Natural killer cell (primary cell): ENCODE data around the gene GNB3. TPM values are rescaled to one million over a fixed set of nuclear protein-coding genes. Genes with fewer than 3 reads are reported as not detected.
A peak's percentile ranks its signal among the peaks of the same experiment; 100 is the strongest.

Experiments
- ATAC-seq, 3 donors: fragments of 150-1000 bp in 2 of 3; fragments of 200-7000 bp in 1 of 3; cut with Tn5 transposase; 1 replicate in 1 of 3; 2 replicates in 2 of 3; pipeline ENCODE4 v1.10.0; 2021; ENCODE audit warnings: mild to moderate bottlenecking in 2 of 3, moderate library complexity in 2 of 3
- DNase-seq, 2 donors: peaks; one replicate each; pipeline versions ENCODE4 v3.0.0 to v3.0.0-alpha.2; 2013 to 2021; ENCODE audit warnings: mixed read lengths in 1 of 2
- H3K27ac ChIP-seq: one replicate; pipeline ENCODE4 v1.5.1; 2013; ENCODE audit warnings: mild to moderate bottlenecking, low read length
- H3K27me3 ChIP-seq: one replicate; pipeline ENCODE4 v1.6.1; 2013; ENCODE audit warnings: low read length; ENCODE audit not compliant: control insufficient read depth, insufficient read depth
- H3K36me3 ChIP-seq: one replicate; pipeline ENCODE4 v1.6.1; 2013; ENCODE audit warnings: low read length; ENCODE audit not compliant: control insufficient read depth, insufficient read depth
- H3K4me1 ChIP-seq: one replicate; pipeline ENCODE4 v1.6.1; 2013; ENCODE audit warnings: low read length; ENCODE audit not compliant: control insufficient read depth, insufficient read depth
- H3K4me3 ChIP-seq: one replicate; pipeline ENCODE4 v1.5.1; 2013; ENCODE audit warnings: low read length
- H3K9me3 ChIP-seq: one replicate; pipeline ENCODE4 v1.6.1; 2013; ENCODE audit warnings: low read length; ENCODE audit not compliant: control insufficient read depth, insufficient read depth
- H3K27ac Mint-ChIP-seq, 2 donors: one replicate each; pipeline ENCODE4 v1.8.0; 2022; ENCODE audit warnings: mild to moderate bottlenecking in 2 of 2, mixed read lengths in 2 of 2, moderate library complexity in 1 of 2
- H3K27me3 Mint-ChIP-seq, 2 donors: one replicate each; pipeline ENCODE4 v1.8.0; 2022; ENCODE audit warnings: low read depth in 2 of 2, mixed read lengths in 2 of 2
- H3K36me3 Mint-ChIP-seq: one replicate; pipeline ENCODE4 v1.8.0; 2022; ENCODE audit warnings: mixed read lengths
- H3K4me1 Mint-ChIP-seq, 2 donors: one replicate each; pipeline ENCODE4 v1.8.0; 2022; ENCODE audit warnings: mixed read lengths in 2 of 2
- H3K4me3 Mint-ChIP-seq: one replicate; pipeline ENCODE4 v1.8.0; 2022; ENCODE audit warnings: mild to moderate bottlenecking, moderate library complexity, mixed read lengths
- H3K9me3 Mint-ChIP-seq, 2 donors: one replicate each; pipeline ENCODE4 v1.8.0; 2022; ENCODE audit warnings: mixed read lengths in 2 of 2
- WGBS: methylation state at CpG from one replicate; pipeline ENCODE4 v1.1.7; 2013; ENCODE audit warnings: missing lambda C conversion rate; ENCODE audit not compliant: insufficient coverage; 5-methylcytosine and 5-hydroxymethylcytosine counted together
- intact Hi-C: fragments of 100-400 bp; cut with micrococcal nuclease; formaldehyde crosslinking; loops from one replicate; pipeline ENCODE4 v1.14.2; 2022
- total RNA-seq, 4 donors: library from RNA; stranded (reverse); fragments of 120-200 nt in 1 of 4; gene quantifications; one replicate each; pipeline versions ENCODE4 v1.2.3 to v1.2.4, GENCODE V29; 2013 to 2022
- TF ChIP-seq, protein P1 (sequence below): fragments of 200-600 bp; IDR thresholded peaks from one replicate; pipeline ENCODE4 v1.8.0; 2022; ENCODE audit warnings: antibody characterized with exemption

Gene GNB3
- total RNA-seq, 3 donors from 2014 or later (not counting 1 experiment from before 2014, with no cell fraction given): not detected

DNA sequence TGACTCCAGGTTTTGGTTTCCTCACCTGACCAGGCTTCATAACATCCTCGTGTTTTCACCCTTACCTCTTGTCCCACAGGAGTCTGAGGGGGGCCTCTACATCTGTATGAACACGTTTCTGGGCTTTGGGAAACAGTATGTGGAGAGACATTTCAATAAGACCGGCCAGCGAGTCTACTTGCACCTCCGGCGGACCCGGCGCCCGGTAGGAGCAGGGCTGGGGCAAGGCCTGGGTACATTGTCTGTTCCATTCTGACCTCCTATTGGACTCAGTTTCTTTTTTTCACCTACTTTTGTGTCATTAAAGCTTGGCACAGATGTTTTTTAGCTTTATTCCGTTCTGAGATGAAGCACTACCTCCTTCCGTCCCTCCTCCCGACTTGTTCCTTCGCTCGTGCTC lies 14.6 kb downstream of the GNB3 start:
- TF ChIP-seq, protein P1, sequence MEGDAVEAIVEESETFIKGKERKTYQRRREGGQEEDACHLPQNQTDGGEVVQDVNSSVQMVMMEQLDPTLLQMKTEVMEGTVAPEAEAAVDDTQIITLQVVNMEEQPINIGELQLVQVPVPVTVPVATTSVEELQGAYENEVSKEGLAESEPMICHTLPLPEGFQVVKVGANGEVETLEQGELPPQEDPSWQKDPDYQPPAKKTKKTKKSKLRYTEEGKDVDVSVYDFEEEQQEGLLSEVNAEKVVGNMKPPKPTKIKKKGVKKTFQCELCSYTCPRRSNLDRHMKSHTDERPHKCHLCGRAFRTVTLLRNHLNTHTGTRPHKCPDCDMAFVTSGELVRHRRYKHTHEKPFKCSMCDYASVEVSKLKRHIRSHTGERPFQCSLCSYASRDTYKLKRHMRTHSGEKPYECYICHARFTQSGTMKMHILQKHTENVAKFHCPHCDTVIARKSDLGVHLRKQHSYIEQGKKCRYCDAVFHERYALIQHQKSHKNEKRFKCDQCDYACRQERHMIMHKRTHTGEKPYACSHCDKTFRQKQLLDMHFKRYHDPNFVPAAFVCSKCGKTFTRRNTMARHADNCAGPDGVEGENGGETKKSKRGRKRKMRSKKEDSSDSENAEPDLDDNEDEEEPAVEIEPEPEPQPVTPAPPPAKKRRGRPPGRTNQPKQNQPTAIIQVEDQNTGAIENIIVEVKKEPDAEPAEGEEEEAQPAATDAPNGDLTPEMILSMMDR: no peak
- Histone ChIP-seq H3K36me3 (peaks cover 43% of the 10 kb centered on the region), H3K9me3 (no peaks in the 10 kb centered on the region), H3K4me1 (peaks cover 19% of the 10 kb centered on the region), H3K27me3 (no peaks in the 10 kb centered on the region), H3K27ac (no peak overlapping the region), H3K4me3 (no peak overlapping the region)
- DNase-seq: no peak
- H3K4me3 Mint-ChIP-seq: no peak overlapping the region
- no peaks in the 10 kb centered on the region for H3K27me3 Mint-ChIP-seq
- H3K27ac Mint-ChIP-seq: no peak overlapping the region
- ATAC-seq: no peak
- peaks cover 8 to 34% of the 10 kb centered on the region in 2 donors for H3K4me1 Mint-ChIP-seq
- 96% methylated on average over 14 of the region's 14 CpGs for WGBS
- no peaks in the 10 kb centered on the region for H3K9me3 Mint-ChIP-seq
- intact Hi-C loops: no loop called here
- H3K36me3 Mint-ChIP-seq: no peaks in the 10 kb centered on the region

DNA sequence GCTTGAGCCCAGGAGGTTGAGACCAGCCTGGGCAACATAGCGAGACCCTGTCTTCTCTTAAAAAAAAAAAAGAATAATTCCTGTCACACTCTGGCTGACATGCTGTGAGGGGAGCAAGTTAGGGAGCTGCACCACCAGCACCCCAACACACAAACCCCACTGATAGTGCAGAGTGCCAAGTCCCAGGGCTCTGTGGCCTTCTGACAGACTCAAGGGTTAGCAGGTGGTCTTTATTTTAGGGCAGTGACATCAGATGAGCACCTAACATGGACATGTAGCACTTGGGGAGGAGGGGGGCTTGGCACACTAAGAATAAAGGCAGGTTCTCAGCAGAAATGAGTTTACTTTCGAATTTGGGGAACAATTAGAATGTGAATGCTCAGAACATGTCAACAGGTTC lies 18.1 kb downstream of the GNB3 start:
- no peak for ATAC-seq

DNA sequence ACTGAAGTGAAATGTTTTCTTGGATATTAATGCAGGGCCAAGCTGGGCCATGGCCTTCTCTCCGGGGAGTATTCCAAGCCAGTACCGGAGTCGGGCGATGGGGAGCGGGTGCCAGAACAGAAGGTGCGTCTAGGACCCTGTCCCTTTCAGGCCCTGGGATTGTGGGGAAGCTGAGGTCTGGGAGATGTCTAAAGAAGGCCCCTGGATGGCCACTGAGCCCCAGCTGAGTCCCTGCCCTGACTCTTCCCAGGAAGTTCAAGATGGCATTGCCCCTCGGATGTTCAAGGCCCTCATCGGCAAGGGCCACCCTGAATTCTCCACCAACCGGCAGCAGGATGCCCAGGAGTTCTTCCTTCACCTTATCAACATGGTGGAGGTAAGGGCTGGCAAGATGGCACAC lies 19.4 kb downstream of the GNB3 start:
- H3K4me1 Mint-ChIP-seq: no peaks in the 10 kb centered on the region
- Histone ChIP-seq H3K4me1 (no peaks in the 10 kb centered on the region), H3K36me3 (peaks cover 74% of the 10 kb centered on the region), H3K9me3 (no peaks in the 10 kb centered on the region), H3K4me3 (no peak overlapping the region), H3K27ac (no peak overlapping the region), H3K27me3 (no peaks in the 10 kb centered on the region)
- intact Hi-C loops: no loop called here
- TF ChIP-seq, protein P1: no peak
- no peaks in the 10 kb centered on the region for H3K9me3 Mint-ChIP-seq
- H3K27me3 Mint-ChIP-seq: no peaks in the 10 kb centered on the region
- ATAC-seq (no peak), DNase-seq (no peak)
- 96% methylated on average over 9 of the region's 9 CpGs for WGBS
- no peak overlapping the region for H3K27ac Mint-ChIP-seq
- H3K4me3 Mint-ChIP-seq: no peak overlapping the region
- H3K36me3 Mint-ChIP-seq: peaks cover 6% of the 10 kb centered on the region

More for the DNA sequence above, 18.1 kb downstream of the GNB3 start:
- peaks cover 70% of the 10 kb centered on the region for H3K36me3 ChIP-seq
- Mint-ChIP-seq H3K4me3 (no peak overlapping the region), H3K9me3 (no peaks in the 10 kb centered on the region), H3K36me3 (peaks cover 6% of the 10 kb centered on the region), H3K4me1 (peaks cover 0 to 6% of the 10 kb centered on the region in 2 donors), H3K27me3 (no peaks in the 10 kb centered on the region), H3K27ac (no peak overlapping the region)
- H3K4me3 ChIP-seq: no peak overlapping the region
- H3K9me3 ChIP-seq: no peaks in the 10 kb centered on the region
- intact Hi-C loops: no loop called here
- H3K4me1 ChIP-seq: no peaks in the 10 kb centered on the region
- TF ChIP-seq, protein P1: no peak
- H3K27me3 ChIP-seq: no peaks in the 10 kb centered on the region
- no peak overlapping the region for H3K27ac ChIP-seq
- WGBS: 95% methylated on average over 2 of the region's 2 CpGs
- no peak for DNase-seq

DNA sequence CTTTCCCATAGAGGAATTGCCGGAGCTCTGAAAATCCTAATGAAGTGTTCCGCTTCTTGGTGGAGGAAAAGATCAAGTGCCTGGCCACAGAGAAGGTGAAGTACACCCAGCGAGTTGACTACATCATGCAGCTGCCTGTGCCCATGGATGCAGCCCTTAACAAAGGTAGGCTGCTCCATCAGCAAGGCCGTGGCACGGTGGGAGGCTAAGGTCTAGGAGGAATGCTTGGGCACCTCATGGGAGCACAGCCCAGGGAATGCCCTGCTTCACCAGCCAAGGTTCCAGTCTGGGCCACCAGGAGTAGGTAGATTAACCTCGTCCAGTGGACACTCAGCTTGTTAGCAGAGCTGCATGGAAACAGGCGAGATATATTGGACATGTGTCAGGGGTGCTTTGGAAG lies 20.2 kb downstream of the GNB3 start:
- Histone ChIP-seq H3K27ac (no peak overlapping the region), H3K27me3 (no peaks in the 10 kb centered on the region), H3K4me3 (no peak overlapping the region), H3K4me1 (no peaks in the 10 kb centered on the region), H3K36me3 (peaks cover 70% of the 10 kb centered on the region), H3K9me3 (no peaks in the 10 kb centered on the region)
- no peak overlapping the region for H3K4me3 Mint-ChIP-seq
- peaks cover 6% of the 10 kb centered on the region for H3K36me3 Mint-ChIP-seq
- WGBS: 97% methylated on average over 7 of the region's 7 CpGs
- ATAC-seq (no peak), DNase-seq (no peak)
- H3K27ac Mint-ChIP-seq: peak overlapping the region in 1 of 2 donors; percentile 40
- no peaks in the 10 kb centered on the region for H3K4me1 Mint-ChIP-seq
- TF ChIP-seq, protein P1: no peak
- intact Hi-C loops: no loop called here
- no peaks in the 10 kb centered on the region for H3K9me3 Mint-ChIP-seq
- H3K27me3 Mint-ChIP-seq: no peaks in the 10 kb centered on the region
